Measurements from ENCODE around the gene HP1BP3.

- TF ChIP-seq, protein P1, sequence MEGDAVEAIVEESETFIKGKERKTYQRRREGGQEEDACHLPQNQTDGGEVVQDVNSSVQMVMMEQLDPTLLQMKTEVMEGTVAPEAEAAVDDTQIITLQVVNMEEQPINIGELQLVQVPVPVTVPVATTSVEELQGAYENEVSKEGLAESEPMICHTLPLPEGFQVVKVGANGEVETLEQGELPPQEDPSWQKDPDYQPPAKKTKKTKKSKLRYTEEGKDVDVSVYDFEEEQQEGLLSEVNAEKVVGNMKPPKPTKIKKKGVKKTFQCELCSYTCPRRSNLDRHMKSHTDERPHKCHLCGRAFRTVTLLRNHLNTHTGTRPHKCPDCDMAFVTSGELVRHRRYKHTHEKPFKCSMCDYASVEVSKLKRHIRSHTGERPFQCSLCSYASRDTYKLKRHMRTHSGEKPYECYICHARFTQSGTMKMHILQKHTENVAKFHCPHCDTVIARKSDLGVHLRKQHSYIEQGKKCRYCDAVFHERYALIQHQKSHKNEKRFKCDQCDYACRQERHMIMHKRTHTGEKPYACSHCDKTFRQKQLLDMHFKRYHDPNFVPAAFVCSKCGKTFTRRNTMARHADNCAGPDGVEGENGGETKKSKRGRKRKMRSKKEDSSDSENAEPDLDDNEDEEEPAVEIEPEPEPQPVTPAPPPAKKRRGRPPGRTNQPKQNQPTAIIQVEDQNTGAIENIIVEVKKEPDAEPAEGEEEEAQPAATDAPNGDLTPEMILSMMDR (conservative IDR thresholded peaks at IDR 0.05; ENCODE audit: low read depth, low read length), result no peak
- TF ChIP-seq RAD21 (IDR thresholded peaks at IDR 0.05; ENCODE audit: low read length) (no peak), SMC3 (IDR thresholded peaks at IDR 0.05; ENCODE audit: low read depth, low read length) (no peak), POLR2A (IDR thresholded peaks at IDR 0.05; ENCODE audit: low read depth, low read length) (no peak), BHLHE40 (IDR thresholded peaks at IDR 0.05; ENCODE audit: low read depth, low read length) (no peak), ELK1 (IDR thresholded peaks at IDR 0.05; ENCODE audit: borderline replicate concordance, low read depth, low read length) (no peak), RFX5 (IDR thresholded peaks at IDR 0.05; ENCODE audit: low read depth, low read length) (no peak), FOS (IDR thresholded peaks at IDR 0.05; ENCODE audit: low read depth, low read length) (no peak), CEBPB (IDR thresholded peaks at IDR 0.05; ENCODE audit: low read depth, low read length) (no peak), MXI1 (IDR thresholded peaks at IDR 0.05; ENCODE audit: borderline replicate concordance, low read depth, low read length) (no peak), MAZ (IDR thresholded peaks at IDR 0.05; ENCODE audit: borderline replicate concordance, low read depth, low read length) (no peak), MAFK (IDR thresholded peaks at IDR 0.05; ENCODE audit: low read depth, low read length) (no peak), RCOR1 (IDR thresholded peaks at IDR 0.05; ENCODE audit: insufficient replicate concordance, low read length) (no peak)
- TF ChIP-seq, protein P2, sequence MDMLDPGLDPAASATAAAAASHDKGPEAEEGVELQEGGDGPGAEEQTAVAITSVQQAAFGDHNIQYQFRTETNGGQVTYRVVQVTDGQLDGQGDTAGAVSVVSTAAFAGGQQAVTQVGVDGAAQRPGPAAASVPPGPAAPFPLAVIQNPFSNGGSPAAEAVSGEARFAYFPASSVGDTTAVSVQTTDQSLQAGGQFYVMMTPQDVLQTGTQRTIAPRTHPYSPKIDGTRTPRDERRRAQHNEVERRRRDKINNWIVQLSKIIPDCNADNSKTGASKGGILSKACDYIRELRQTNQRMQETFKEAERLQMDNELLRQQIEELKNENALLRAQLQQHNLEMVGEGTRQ (IDR thresholded peaks at IDR 0.05; ENCODE audit: low read depth, low read length), result no peak
Measured at GRCh38 chr1:20724364-20725188, 62.5 kb downstream of the HP1BP3 start.
